Measurements from ENCODE around the gene HRH1. TPM values are rescaled to one million over a fixed set of nuclear protein-coding genes. Genes with fewer than 3 reads are reported as not detected.
"Not testable (repeated sequence)": the region's sequence is repeated elsewhere in the genome, so short reads cannot be mapped to it uniquely, and the experiment has no call there.

Gene HRH1
- total RNA-seq, 1 donor from 2014 or later = 2.1 TPM

GRCh38 chr3:11212784-11213183 lies 58.5 kb downstream of the HRH1 start:
- DNase-seq (ENCODE audit: low read depth) = no peak
- no peak for FAIRE-seq
- Histone ChIP-seq H3K4me3 (ENCODE audit: insufficient read depth, low read depth, low read length) (no peak overlapping the region), H4K20me1 (ENCODE audit: insufficient read depth, low read length) (peaks cover 6% of the 10 kb centered on the region), H3K27ac (ENCODE audit: low read depth, low read length) (peak overlapping the region; percentile 77), H3K4me2 (ENCODE audit: low read length) (peak overlapping the region; percentile 74), H3K79me2 (ENCODE audit: insufficient read depth, low read length) (peaks cover 71% of the 10 kb centered on the region), H3K9me3 (ENCODE audit: insufficient read depth, low read depth, low read length) (no peaks in the 10 kb centered on the region), H3K9ac (ENCODE audit: low read length) (peak overlapping the region; percentile 43), H3K36me3 (ENCODE audit: insufficient read depth, low read length) (peaks cover 3% of the 10 kb centered on the region), H3K27me3 (ENCODE audit: insufficient read depth, low read length) (no peaks in the 10 kb centered on the region), H2AFZ (ENCODE audit: low read depth, low read length) (no peak overlapping the region), H3K4me1 (ENCODE audit: insufficient read depth, low read length) (peaks cover 28% of the 10 kb centered on the region)
- no peaks in the 10 kb centered on the region for H3K27me3 Mint-ChIP-seq (ENCODE audit: low read depth, unreplicated experiment)
- peak overlapping the region; percentile 3 for H3K27ac Mint-ChIP-seq (ENCODE audit: unreplicated experiment)
- no peaks in the 10 kb centered on the region for H3K9me3 Mint-ChIP-seq (ENCODE audit: unreplicated experiment)
- no peak overlapping the region for H3K4me3 Mint-ChIP-seq (ENCODE audit: unreplicated experiment)
- TF ChIP-seq CTCF (IDR thresholded peaks at IDR 0.05; ENCODE audit: insufficient read depth, low read depth, low read length) (no peak), EZH2 (IDR thresholded peaks at IDR 0.05; ENCODE audit: insufficient read depth, low read length) (no peak)
- H3K36me3 Mint-ChIP-seq (ENCODE audit: low read depth, unreplicated experiment) = no peaks in the 10 kb centered on the region
- peaks cover 33% of the 10 kb centered on the region for H3K4me1 Mint-ChIP-seq (ENCODE audit: low read depth, unreplicated experiment)

GRCh38 chr3:11213810-11214450 lies 59.6 kb downstream of the HRH1 start:
- H3K4me3 Mint-ChIP-seq (ENCODE audit: unreplicated experiment) = no peak overlapping the region
- Histone ChIP-seq H3K4me1 (ENCODE audit: insufficient read depth, low read length) (peaks cover 21% of the 10 kb centered on the region), H3K4me2 (ENCODE audit: low read length) (no peak overlapping the region), H3K9me3 (ENCODE audit: insufficient read depth, low read depth, low read length) (no peaks in the 10 kb centered on the region), H3K36me3 (ENCODE audit: insufficient read depth, low read length) (peaks cover 3% of the 10 kb centered on the region), H3K4me3 (ENCODE audit: insufficient read depth, low read depth, low read length) (no peak overlapping the region), H3K27me3 (ENCODE audit: insufficient read depth, low read length) (no peaks in the 10 kb centered on the region), H3K79me2 (ENCODE audit: insufficient read depth, low read length) (peaks cover 69% of the 10 kb centered on the region), H4K20me1 (ENCODE audit: insufficient read depth, low read length) (peaks cover 6% of the 10 kb centered on the region), H3K27ac (ENCODE audit: low read depth, low read length) (peak overlapping the region; percentile 1), H3K9ac (ENCODE audit: low read length) (no peak overlapping the region), H2AFZ (ENCODE audit: low read depth, low read length) (no peak overlapping the region)
- no peak for FAIRE-seq
- H3K27ac Mint-ChIP-seq (ENCODE audit: unreplicated experiment) = no peak overlapping the region
- H3K9me3 Mint-ChIP-seq (ENCODE audit: unreplicated experiment) = no peaks in the 10 kb centered on the region
- peaks cover 26% of the 10 kb centered on the region for H3K4me1 Mint-ChIP-seq (ENCODE audit: low read depth, unreplicated experiment)
- TF ChIP-seq CTCF (IDR thresholded peaks at IDR 0.05; ENCODE audit: insufficient read depth, low read depth, low read length) (no peak), EZH2 (IDR thresholded peaks at IDR 0.05; ENCODE audit: insufficient read depth, low read length) (no peak)
- H3K36me3 Mint-ChIP-seq (ENCODE audit: low read depth, unreplicated experiment) = no peaks in the 10 kb centered on the region
- no peaks in the 10 kb centered on the region for H3K27me3 Mint-ChIP-seq (ENCODE audit: low read depth, unreplicated experiment)
- no peak for DNase-seq (ENCODE audit: low read depth)

GRCh38 chr3:11214451-11214978 lies 60.2 kb downstream of the HRH1 start:
- H3K4me2 ChIP-seq (ENCODE audit: low read length) = no peak overlapping the region
- FAIRE-seq (no peak), DNase-seq (ENCODE audit: low read depth) (no peak)
- H3K36me3 ChIP-seq (ENCODE audit: insufficient read depth, low read length) = peaks cover 3% of the 10 kb centered on the region
- no peaks in the 10 kb centered on the region for H3K36me3 Mint-ChIP-seq (ENCODE audit: low read depth, unreplicated experiment)
- no peaks in the 10 kb centered on the region for H3K27me3 ChIP-seq (ENCODE audit: insufficient read depth, low read length)
- H3K9ac ChIP-seq (ENCODE audit: low read length) = no peak overlapping the region
- H3K9me3 Mint-ChIP-seq (ENCODE audit: unreplicated experiment) = no peaks in the 10 kb centered on the region
- no peak overlapping the region for H3K27ac Mint-ChIP-seq (ENCODE audit: unreplicated experiment)
- H3K4me3 Mint-ChIP-seq (ENCODE audit: unreplicated experiment) = no peak overlapping the region
- peaks cover 68% of the 10 kb centered on the region for H3K79me2 ChIP-seq (ENCODE audit: insufficient read depth, low read length)
- no peak overlapping the region for H2AFZ ChIP-seq (ENCODE audit: low read depth, low read length)
- H3K27ac ChIP-seq (ENCODE audit: low read depth, low read length) = no peak overlapping the region
- no peak overlapping the region for H3K4me3 ChIP-seq (ENCODE audit: insufficient read depth, low read depth, low read length)
- H3K4me1 Mint-ChIP-seq (ENCODE audit: low read depth, unreplicated experiment) = peaks cover 24% of the 10 kb centered on the region
- peaks cover 21% of the 10 kb centered on the region for H3K4me1 ChIP-seq (ENCODE audit: insufficient read depth, low read length)
- peaks cover 6% of the 10 kb centered on the region for H4K20me1 ChIP-seq (ENCODE audit: insufficient read depth, low read length)
- TF ChIP-seq CTCF (IDR thresholded peaks at IDR 0.05; ENCODE audit: insufficient read depth, low read depth, low read length) (no peak), EZH2 (IDR thresholded peaks at IDR 0.05; ENCODE audit: insufficient read depth, low read length) (no peak)
- H3K27me3 Mint-ChIP-seq (ENCODE audit: low read depth, unreplicated experiment) = no peaks in the 10 kb centered on the region
- no peaks in the 10 kb centered on the region for H3K9me3 ChIP-seq (ENCODE audit: insufficient read depth, low read depth, low read length)

GRCh38 chr3:11217370-11217769 lies 63.1 kb downstream of the HRH1 start:
- H3K4me2 ChIP-seq (ENCODE audit: low read length); DNase-seq (ENCODE audit: low read depth); H3K27me3 Mint-ChIP-seq (ENCODE audit: low read depth, unreplicated experiment); FAIRE-seq; H3K9me3 ChIP-seq (ENCODE audit: insufficient read depth, low read depth, low read length); H3K9me3 Mint-ChIP-seq (ENCODE audit: unreplicated experiment); H3K9ac ChIP-seq (ENCODE audit: low read length); H2AFZ ChIP-seq (ENCODE audit: low read depth, low read length); H3K4me3 Mint-ChIP-seq (ENCODE audit: unreplicated experiment); H3K27ac Mint-ChIP-seq (ENCODE audit: unreplicated experiment); H3K4me1 ChIP-seq (ENCODE audit: insufficient read depth, low read length); H3K36me3 ChIP-seq (ENCODE audit: insufficient read depth, low read length); H3K27ac ChIP-seq (ENCODE audit: low read depth, low read length); H3K4me3 ChIP-seq (ENCODE audit: insufficient read depth, low read depth, low read length); H3K27me3 ChIP-seq (ENCODE audit: insufficient read depth, low read length); H3K36me3 Mint-ChIP-seq (ENCODE audit: low read depth, unreplicated experiment): not testable (repeated sequence)
- Histone ChIP-seq H3K79me2 (ENCODE audit: insufficient read depth, low read length) (peaks cover 68% of the 10 kb centered on the region), H4K20me1 (ENCODE audit: insufficient read depth, low read length) (peaks cover 13% of the 10 kb centered on the region)
- H3K4me1 Mint-ChIP-seq (ENCODE audit: low read depth, unreplicated experiment) = peaks cover 13% of the 10 kb centered on the region

Data from astrocyte (in vitro differentiated cells and primary cell).